HG03565 (cell line): ENCODE data around the gene CBX8.
"Not testable (repeated sequence)": the region's sequence is repeated elsewhere in the genome, so short reads cannot be mapped to it uniquely, and the experiment has no call there.

Source experiments
- ATAC-seq: cut with Tn5 transposase; IDR thresholded peaks from one replicate; pipeline ENCODE4 v1.9.1; 2021; ENCODE audit warnings: mild to moderate bottlenecking, moderate library complexity; ENCODE audit not compliant: unreplicated experiment

CBX8 gene

DNA sequence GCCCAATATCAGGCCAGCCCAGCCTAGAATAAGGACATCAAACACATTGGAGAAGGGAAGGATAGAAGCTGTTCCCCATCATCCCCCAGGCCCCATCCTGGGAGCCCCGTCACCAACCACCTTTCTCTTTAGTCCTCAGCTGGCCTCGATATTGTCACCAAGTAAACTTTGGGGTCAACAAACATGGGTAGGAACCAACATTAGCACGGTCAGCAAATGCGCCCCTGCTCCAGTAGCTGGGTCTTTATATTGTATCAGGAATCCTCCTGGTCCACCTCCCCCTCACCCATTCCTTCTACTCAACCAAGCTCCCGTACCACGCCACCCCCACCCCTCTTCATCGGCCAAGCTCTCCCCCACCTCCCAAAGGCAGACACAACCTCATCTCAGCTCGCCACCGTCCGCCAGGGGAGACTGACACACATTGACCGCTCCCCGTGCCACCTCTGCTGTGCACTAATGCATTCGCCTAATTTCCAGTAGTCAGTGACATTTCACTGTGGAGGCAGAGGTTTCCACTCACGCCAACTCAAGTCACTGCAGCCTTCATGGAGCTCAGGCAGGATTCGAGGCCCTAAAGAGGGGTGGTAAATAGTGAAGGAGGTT lies 39.6 kb downstream of the CBX8 start:
- ATAC-seq: no peak

GRCh38 chr17:79755591-79755990 lies 41.3 kb downstream of the CBX8 start:
- ATAC-seq: no peak

DNA sequence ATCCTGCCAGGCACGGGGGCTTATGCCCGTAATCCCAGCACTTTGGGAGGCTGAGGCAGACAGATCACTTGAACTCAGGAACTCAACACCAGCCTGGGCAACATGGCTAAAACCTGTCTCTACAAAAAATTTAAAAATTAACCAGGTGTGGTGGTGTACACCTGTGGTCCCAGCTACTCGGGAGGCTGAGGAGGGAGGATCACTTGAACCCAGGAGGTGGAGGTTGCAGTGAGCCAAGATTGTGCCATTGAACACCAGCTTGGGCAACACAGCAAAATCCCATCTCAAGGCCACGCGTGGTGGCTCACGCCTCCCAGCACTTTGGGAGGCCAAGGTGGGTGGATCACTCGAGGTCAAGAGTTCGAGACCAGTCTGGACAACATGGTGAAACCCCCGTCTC lies 42.0 kb downstream of the CBX8 start:
- ATAC-seq: not testable (repeated sequence)

DNA sequence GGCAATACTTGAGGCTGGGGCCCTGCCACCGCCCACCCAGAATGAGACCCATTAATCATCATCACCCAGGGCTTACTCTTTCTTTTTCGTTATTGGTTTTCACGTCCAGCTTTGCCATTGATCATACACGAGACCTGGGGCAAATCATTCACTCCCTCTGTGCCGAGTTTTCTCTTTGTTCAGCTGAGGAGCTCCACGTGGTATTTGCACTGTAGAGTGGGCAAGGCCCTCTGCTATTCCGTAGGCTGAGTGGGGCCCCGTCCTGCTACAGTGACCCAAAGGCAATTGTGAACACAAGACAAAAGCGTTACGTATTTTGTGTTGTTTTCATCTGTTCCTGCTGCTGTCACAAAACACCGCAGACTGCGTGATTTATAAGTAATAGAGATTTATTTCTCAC lies 42.5 kb downstream of the CBX8 start:
- no peak for ATAC-seq

DNA sequence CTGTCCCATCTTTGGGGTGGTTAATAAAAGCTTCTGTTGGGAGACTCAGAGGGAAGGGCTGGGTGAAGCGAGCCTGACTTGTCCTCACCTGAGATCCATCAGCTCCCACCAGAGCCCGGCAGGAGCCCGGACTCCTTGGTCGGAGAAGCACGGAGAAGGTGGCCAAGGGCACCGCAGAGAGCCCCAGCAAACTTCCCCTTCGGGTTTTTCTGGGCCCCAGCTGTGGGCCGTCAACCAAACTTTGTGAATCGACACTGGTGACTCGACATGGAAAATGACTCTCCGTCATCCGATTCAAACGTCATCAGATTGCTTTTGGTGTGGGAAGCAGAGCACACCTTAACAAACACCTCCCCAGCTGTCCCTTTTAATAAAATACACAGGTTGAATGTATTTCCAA lies 44.7 kb downstream of the CBX8 start:
- no peak for ATAC-seq

- no peak for ATAC-seq
These were observed 46.0 kb downstream of the CBX8 start for GRCh38 chr17:79750650-79751545.

- ATAC-seq: no peak
These were observed 46.9 kb downstream of the CBX8 start for GRCh38 chr17:79749958-79750357.

DNA sequence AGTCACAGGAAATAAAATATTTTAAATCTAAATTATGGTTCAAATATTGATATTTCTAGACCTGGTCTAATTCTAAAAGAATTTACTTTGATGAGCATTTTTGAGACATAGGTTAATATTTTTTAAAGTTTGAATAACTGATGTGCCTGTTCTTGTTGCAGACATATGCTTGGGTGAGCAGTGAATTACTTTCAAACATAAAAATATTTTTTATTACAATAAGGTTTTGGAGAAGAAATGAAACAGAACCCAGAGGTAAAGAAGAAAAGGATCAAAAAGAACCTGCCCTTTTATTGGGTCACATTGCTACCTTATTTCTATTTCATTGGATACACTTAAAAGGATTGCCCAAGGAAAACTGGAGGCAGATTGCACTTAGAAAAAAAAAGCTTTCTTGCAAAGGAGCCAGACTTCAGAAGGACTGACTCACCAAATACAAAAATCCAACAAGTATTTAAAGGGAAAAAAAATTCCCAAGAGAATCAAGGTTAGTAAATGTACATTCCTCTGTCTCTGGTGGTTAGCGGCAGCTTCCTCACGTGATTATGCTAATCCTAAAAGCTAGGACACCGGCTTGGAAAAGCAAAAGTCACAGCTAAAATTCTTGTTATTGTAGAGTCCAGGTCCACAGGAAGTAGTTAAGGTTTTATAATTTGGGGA lies 47.6 kb downstream of the CBX8 start:
- ATAC-seq: no peak

DNA sequence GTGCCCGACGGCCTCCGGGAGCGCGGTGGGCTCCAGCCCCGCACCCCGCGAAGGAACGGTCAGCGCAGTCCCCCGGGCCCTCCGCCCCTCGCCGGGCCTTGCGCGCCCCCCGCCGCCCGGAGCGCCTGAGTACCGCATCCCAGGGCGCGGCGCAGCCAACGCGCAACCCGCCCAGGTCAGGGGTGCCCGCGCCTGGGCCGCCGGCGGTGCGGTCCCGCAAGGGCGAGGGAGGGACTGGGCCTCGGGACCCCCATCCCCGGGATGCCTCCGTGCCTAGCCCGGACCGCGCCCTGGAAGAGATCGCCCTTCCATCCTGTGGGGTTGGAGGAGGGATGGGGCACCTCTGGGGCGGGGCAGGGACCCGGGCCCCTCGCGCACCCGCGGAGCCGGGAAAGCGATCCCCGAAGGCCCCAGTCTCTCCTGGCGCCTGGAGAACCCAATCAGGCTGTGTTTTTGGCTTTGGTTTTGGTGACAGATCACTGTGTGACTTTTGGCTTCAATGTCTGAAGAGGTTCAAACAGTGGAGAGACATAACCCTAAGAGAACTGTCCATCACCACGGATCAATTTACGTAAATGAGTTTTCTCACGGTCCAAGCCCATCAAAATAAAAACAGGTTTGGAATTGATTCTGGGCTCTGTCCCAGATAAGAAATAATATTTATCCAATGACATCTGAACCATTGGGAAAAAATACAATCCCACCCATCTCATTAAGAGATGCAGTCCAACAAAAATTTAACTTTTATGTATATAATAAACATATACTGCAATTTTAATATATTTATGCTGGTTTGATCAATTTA lies 48.4 kb downstream of the CBX8 start:
- ATAC-seq: no peak

DNA sequence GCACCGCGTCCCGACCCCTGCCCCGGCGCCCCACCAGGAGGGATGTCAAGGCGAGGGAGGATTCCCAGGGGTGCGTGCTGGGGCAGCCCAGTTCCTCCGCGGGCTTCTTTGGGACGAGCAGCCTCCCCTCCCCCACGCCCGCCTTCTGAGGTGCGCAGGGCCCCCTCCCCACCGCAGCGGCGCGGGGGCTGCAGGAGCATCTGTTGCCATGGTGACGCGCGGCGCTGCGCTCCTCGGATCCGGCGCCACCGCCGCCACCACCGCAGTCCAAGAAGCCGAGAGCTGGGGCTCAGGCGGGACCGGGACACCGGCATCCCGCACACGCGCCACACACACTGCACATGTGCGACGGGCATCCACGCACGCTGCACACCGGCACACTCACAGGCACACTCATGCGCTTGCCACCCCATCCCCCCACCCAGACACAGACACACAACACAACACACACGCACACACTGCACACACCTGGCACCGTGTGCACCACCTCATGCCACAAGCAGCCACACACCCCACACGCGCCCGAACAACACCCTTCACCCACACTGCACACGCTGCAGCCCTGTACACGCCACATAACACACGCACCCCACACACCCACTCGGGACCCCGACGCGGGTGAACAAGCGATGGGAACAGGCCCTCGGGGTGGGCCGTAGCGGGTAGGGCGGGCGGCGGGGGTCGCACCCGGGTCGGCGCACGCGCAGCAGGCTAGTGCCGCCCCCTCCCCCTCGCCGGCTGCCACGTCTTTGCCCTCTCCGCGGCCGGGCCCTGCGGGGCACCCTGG lies 49.2 kb downstream of the CBX8 start:
- ATAC-seq: no peak

- ATAC-seq: no peak
These were observed 49.9 kb downstream of the CBX8 start for GRCh38 chr17:79746889-79747507.

DNA sequence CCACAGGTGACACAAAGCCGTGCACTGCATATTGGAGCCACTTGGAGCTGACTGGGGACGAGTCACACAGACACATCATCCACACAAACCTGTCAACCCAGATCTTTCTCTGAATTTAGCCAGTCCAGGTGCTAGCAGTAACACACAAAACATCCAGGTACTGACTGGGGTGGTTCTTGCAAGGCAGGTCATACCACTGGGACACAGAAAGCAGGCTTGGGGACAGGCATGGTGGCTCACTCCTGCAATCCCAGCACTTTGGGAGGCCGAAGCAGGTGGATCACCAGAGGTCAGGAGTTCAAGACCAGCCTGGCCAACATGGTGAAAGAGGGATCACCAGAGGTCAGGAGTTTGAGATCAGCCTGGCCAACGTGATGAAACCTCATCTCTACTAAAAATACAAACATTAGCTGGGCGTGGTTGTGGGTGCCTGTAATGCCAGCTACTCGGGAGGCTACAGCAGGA lies 51.2 kb downstream of the CBX8 start:
- ATAC-seq: no peak

DNA sequence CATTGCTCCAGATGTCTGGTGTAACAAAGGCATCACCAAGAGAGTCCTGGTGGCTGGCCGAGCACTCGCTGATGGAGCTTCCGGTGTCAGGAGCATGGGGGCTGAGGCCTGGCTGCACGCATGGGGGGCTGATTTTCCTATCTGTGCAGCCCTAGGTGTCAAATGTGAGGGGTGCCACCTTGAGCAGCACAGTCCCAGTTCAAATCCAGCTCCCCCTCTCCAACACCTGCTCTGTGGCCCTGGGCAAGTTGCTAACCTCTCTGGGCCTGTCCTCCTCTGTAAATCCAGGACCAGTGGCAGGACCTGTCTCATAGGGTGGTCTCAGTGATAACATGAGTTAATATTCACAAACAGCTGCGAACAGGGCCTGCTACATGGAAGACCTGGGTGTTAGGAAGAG lies 53.3 kb downstream of the CBX8 start:
- ATAC-seq: no peak

GRCh38 chr17:79742951-79743476 lies 53.9 kb downstream of the CBX8 start:
- no peak for ATAC-seq

- ATAC-seq: no peak
These were observed 54.3 kb downstream of the CBX8 start for GRCh38 chr17:79742589-79742918.
